HG03439 (cell line): ENCODE measurements around the gene PIGS.

ENCODE experiments used
- ATAC-seq: cut with Tn5 transposase; IDR thresholded peaks from one replicate; pipeline ENCODE4 v1.9.1; 2021; ENCODE audit warnings: mild to moderate bottlenecking, moderate library complexity; ENCODE audit not compliant: unreplicated experiment

PIGS gene

GRCh38 chr17:28551421-28552175 lies 19.7 kb downstream of the PIGS start:
- ATAC-seq: no peak

DNA sequence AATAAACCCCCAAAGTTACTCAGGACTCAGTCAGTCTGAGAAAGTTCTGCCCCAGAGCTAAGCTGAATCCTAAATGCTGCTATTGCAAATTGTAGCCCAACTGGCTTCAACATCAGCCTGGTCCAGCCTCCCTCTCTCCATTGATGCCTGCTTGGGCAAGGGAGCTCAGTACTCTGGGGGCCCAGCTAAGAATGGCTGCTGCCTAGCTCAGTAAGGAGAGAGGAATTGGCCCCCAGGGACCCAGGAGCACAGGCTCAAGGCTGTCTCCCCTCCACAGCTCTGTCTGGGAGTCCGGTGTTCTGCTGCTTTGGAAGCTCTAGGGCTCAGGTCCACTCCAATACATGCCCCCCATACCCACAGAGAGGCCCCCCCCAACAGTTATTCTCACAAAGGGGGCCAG lies 20.5 kb downstream of the PIGS start:
- ATAC-seq: no peak

GRCh38 chr17:28549236-28550132 lies 21.8 kb downstream of the PIGS start:
- ATAC-seq: no peak

DNA sequence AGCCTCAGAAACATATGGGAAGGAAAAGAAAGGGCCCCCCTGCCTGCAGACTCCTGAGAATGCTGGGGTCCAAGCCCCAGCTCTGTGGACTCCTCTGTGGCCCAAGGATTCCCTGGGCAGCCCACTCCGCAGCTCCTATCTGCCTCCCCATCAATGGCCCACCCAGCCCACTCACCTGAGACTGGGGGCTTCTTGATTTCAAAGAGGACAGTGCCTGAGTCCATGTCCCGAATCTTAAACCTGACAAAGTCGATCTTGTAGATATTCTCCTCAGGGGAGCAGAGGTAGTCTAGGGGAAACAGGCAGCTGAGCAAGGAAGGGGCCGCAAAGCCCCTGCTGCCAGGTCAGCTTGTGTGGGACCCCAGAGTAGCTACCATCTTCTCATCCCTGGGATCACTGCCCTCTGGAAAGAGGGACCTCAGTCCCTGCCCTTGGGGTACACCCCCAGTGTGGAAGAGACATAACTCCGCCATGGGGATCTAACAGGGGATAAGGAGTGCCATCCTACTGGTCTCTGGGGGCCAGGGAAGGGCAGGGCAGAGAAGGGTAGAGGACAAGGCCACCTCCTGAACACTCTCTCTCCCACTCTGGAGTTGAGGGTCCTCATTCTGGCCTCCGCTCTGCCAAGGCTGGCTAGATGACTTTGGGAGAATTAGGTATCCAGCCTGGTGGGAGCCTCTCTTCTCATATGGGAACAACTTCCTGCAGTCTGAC lies 22.8 kb downstream of the PIGS start:
- no peak for ATAC-seq

GRCh38 chr17:28547623-28548416 lies 23.5 kb downstream of the PIGS start:
- ATAC-seq: peak; percentile 47

DNA sequence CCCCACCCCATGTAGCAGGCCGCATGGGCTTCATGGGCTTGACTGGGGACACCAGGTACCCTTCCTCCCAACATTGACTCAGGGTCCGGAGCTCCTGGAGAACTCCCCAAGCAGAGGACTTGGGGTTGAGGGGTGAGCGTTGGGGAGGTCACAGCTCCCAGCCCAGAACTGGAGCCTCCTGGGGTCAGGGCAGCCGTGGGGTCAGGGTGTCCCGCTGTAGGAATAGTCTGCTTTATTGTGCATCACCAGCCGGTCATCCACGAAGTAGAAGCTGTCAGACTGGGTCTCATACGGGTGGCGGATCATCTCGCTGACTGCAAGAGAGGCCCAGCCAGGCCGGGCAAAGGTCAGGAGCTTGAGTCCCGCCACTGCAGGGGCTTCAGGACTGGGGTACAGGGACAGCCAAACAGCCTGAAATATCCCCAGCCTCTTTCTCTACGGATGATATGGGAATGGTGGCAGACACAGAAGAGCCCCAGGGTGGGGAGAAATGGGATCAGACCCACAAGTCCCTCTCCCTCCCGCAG lies 24.2 kb downstream of the PIGS start:
- no peak for ATAC-seq

- ATAC-seq: no peak
These were observed 25.4 kb downstream of the PIGS start for GRCh38 chr17:28545787-28546415.

- no peak for ATAC-seq
These were observed 26.2 kb downstream of the PIGS start for GRCh38 chr17:28545141-28545503.

DNA sequence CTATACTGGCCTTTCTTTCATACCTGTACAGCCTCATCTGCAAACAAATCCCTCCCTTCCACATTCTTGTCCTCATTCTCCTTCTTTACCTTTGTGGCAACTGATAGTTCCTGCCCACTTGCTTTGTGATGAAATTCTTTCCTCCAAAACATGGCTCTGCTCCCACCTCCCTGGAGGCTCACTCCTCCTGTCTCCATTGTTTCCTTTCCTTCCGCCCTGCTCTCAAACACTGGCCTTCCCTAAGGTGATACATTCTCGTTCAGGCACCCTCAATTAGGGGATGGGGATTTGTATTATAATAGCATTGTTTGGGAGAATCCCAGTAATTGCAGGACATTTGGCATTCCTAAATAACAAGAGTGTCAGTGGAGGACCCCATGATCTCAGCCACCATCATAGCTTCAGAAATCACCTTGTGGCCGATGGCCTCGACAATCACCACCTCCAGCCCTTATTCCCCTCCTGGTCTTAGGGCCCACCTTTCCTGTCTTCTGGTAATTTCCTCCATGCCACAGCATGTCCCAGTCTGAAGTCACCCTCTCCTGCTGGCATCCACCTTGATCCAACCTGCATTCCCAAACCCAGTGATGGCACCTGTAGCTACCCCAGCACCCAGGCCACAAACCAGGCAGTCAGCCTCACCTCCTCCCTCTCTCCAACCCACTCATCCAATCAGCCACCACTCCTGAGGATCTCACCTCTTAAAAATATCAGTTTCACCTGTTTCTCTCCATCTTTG lies 26.8 kb downstream of the PIGS start:
- no peak for ATAC-seq

DNA sequence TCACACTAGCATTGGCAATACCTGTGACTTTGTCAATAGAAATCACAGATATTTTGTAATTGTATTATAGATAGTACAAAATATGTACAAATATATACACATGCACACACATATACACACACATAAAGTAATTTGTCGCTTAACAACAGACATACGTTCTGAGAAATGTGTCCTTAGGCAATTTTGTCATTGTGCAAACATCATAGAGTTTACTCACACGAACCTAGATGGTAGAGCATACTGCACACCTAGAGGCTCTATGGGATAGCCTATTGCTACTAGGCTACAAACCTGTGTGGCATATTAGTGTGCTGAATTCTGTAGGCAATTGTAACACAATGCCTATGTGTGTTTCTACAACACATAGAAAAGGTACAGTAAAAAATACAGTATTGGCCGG lies 29.9 kb downstream of the PIGS start:
- no peak for ATAC-seq

- no peak for ATAC-seq
These were observed 31.1 kb downstream of the PIGS start for GRCh38 chr17:28540231-28540630.

DNA sequence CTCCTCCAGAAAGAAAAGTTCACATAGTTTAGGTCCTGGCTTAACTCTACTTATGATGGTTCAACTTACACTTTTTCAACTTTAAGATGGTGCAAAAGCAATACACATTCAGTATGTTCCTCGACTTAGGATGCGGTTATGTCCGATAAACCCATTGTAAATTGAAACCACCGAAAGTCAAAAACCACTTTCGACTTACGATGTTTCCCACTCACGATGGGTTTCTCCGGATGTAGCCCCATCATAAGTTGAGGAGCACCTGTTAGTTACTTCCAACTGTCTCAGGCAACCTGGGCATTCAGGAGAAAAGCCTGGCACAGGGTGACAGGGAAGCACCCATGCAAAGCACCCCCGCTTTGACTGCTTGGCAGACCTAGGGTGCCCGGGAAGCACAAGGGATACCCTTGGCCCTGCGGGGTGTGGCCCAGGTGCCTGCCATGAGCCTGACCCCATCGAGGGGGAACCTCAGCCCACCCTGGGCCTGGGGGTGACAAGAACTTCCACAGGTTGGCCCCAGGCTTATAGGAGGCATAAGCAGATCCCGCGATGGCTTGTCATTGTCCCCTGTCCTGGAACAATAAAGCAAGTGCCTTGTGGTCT lies 32.9 kb downstream of the PIGS start:
- ATAC-seq: no peak

- ATAC-seq: no peak
These were observed 34.1 kb downstream of the PIGS start for GRCh38 chr17:28537219-28537610.

- ATAC-seq: no peak
These were observed 34.6 kb downstream of the PIGS start for GRCh38 chr17:28536532-28537218.

DNA sequence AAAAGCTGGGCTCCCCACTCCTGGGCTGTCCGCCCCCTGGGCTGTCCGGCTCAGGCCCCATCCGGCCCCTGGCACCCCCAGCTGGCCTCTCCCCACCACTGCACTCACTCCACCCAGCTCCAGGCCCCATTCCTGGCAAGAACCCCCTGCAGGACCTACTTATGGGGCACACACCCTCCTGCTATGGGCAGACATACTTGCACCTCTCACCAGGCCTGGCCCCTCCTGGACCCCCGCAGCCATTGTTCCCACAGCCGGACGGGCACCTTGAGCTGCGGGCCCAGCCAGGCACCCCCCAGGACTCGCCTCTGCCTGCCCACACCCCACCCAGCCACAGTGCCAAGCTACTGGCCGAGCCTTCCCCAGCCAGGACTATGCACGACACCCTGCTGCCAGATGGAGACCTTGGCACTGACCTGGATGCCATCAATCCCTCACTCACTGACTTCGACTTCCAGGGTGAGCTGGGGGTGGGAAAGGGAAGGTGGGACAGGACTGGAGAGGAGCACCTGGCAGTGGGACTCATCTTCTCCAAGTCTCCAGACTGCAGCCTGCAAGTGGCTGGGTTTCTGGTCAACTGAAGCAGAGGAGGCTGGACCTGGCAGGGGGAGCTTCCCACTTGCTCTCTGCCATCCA lies 36.5 kb downstream of the PIGS start:
- ATAC-seq: no peak

DNA sequence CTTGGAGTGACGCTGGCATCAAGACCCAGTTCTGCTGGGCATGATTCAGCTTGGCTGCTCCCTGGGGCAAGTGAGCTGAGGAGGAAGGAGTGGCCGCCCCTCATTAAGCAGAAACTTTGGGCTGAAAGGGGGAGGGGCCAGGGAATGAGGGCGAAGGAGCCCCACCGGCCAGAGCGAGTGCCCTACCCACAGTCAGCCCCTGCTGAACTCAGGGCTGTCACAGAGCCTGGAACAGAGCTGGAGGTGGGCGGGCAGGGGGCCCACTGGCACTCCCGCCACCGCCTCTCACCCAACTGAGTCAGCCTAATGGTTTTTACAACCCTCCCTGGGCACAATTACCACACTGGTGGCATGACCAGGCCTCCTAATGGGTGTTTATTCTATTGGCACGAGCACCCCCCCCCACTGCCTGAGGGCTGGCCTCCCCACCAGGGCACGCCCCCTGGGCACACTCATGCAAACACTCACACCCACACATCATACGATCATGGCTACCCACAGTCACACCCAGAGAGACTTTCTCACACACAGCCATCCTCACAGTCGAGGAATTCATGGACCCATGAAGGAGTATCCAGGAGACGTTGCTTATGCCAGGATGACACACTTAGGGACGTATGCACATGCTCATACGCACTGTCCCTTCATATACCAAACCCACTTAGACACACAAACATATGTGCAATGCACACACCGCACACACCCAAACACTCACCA lies 38.1 kb downstream of the PIGS start:
- no peak for ATAC-seq
